ENCODE measurements around the gene LAIR2. TPM values are rescaled to one million over a fixed set of nuclear protein-coding genes. Genes with fewer than 3 reads are reported as not detected.

The LAIR2 gene
- polyA plus RNA-seq, 3 donors = 0.38 TPM; not detected in 2

DNA sequence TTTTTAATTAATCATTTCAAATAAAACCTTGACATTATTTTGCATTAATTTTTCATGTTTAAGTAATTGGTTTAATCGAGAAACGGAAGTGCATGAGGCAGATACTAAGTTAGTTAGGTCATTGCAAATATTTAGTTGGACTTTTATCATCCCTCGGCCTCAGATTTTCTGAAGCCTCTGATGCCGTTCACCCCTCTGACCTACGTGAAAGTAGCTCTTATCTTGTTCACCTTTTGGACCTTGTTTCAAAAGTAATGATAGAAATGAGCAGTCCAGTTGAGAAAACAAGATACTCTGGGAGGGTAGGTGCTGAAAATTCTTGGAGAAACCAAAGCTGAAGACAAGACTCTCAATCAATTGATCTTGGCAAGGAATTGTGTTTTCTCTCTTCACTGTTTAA is 23.0 kb downstream of the LAIR2 start:
- Histone ChIP-seq H3K9me3 (replicated peaks in 1 of 2; ENCODE audit: control insufficient read depth in 1 of 2, insufficient read depth in 1 of 2, low read length in 2 of 2) (peaks cover 0 to 3% of the 10 kb centered on the region in 2 donors), H3K79me2 (ENCODE audit: insufficient read depth, low read length) (no peaks in the 10 kb centered on the region), H3K36me3 (replicated peaks in 1 of 2; ENCODE audit: control insufficient read depth in 1 of 2, insufficient read depth in 2 of 2, low read length in 2 of 2) (no peaks in the 10 kb centered on the region), H3K27ac (ENCODE audit: low read depth in 1 of 2, low read length in 2 of 2) (no peak overlapping the region), H3K4me2 (replicated peaks; ENCODE audit: extremely low read depth, low read length, poor library complexity, severe bottlenecking) (no peak overlapping the region), H3K4me1 (ENCODE audit: control insufficient read depth in 1 of 2, insufficient read depth in 2 of 2, low read length in 2 of 2) (peaks cover 14 to 18% of the 10 kb centered on the region in 2 donors), H3K4me3 (replicated peaks in 1 of 3; ENCODE audit: low read depth in 2 of 3, low read length in 3 of 3) (no peak overlapping the region), H3K9ac (ENCODE audit: insufficient read depth, low read length, poor library complexity, severe bottlenecking) (no peak overlapping the region), H2AFZ (ENCODE audit: insufficient read depth, low read depth, low read length, poor library complexity, severe bottlenecking) (no peak overlapping the region), H4K20me1 (ENCODE audit: insufficient read depth, low read length) (no peaks in the 10 kb centered on the region), H3K27me3 (ENCODE audit: control insufficient read depth in 2 of 2, insufficient read depth in 2 of 2, low read length in 2 of 2) (peaks cover 13 to 25% of the 10 kb centered on the region in 2 donors)
- Mint-ChIP-seq H3K36me3 (no peaks in the 10 kb centered on the region), H3K4me1 (peaks cover 24% of the 10 kb centered on the region), H3K9me3 (peaks cover 4 to 15% (median 8%) of the 10 kb centered on the region in 7 donors), H3K4me3 (no peak overlapping the region), H3K27me3 (ENCODE audit: low read depth in 3 of 3) (peaks cover 46 to 57% (median 47%) of the 10 kb centered on the region in 3 donors), H3K27ac (no peak overlapping the region)
- no peak for DNase-seq
- WGBS (ENCODE audit: insufficient coverage) = 94% methylated on average over 3 of the region's 5 CpGs
- intact Hi-C loops (cut with micrococcal nuclease) = loop anchor here in 1 of 2 donors (10.0 kb wide), 1 partner anchor 249 kb away; no protein-coding TSS in a partner anchor
- TF ChIP-seq, protein P1, sequence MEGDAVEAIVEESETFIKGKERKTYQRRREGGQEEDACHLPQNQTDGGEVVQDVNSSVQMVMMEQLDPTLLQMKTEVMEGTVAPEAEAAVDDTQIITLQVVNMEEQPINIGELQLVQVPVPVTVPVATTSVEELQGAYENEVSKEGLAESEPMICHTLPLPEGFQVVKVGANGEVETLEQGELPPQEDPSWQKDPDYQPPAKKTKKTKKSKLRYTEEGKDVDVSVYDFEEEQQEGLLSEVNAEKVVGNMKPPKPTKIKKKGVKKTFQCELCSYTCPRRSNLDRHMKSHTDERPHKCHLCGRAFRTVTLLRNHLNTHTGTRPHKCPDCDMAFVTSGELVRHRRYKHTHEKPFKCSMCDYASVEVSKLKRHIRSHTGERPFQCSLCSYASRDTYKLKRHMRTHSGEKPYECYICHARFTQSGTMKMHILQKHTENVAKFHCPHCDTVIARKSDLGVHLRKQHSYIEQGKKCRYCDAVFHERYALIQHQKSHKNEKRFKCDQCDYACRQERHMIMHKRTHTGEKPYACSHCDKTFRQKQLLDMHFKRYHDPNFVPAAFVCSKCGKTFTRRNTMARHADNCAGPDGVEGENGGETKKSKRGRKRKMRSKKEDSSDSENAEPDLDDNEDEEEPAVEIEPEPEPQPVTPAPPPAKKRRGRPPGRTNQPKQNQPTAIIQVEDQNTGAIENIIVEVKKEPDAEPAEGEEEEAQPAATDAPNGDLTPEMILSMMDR (IDR thresholded peaks at IDR 0.05) = no peak

DNA sequence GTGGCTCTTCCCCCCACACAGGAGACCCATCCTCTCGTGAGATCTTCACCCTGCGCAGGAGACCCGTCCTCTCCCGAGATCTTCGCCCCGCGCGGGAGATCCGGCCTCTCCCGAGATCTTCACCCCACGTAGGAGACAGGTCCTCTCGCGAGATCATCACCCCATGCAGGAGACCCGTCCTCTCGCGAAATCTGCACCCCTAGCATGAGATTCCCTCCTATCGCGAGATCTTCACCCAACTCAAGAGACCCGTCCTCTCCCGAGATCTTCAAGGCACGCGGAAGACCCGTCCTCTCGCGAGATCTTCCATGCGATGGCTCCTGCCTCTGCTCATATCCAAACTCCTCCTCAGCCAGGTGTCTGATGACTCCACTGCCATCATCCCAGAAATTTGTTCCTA is 24.3 kb downstream of the LAIR2 start:
- no peak for DNase-seq
- Mint-ChIP-seq H3K4me1 (peaks cover 14% of the 10 kb centered on the region), H3K4me3 (no peak overlapping the region), H3K27me3 (ENCODE audit: low read depth in 3 of 3) (peaks cover 35 to 47% (median 39%) of the 10 kb centered on the region in 3 donors), H3K27ac (no peak overlapping the region), H3K36me3 (no peaks in the 10 kb centered on the region), H3K9me3 (peaks cover 4 to 15% (median 8%) of the 10 kb centered on the region in 7 donors)
- Histone ChIP-seq H3K27ac (ENCODE audit: low read depth in 1 of 2, low read length in 2 of 2) (no peak overlapping the region), H3K4me2 (replicated peaks; ENCODE audit: extremely low read depth, low read length, poor library complexity, severe bottlenecking) (no peak overlapping the region), H3K36me3 (replicated peaks in 1 of 2; ENCODE audit: control insufficient read depth in 1 of 2, insufficient read depth in 2 of 2, low read length in 2 of 2) (no peaks in the 10 kb centered on the region), H3K9ac (ENCODE audit: insufficient read depth, low read length, poor library complexity, severe bottlenecking) (no peak overlapping the region), H3K4me1 (ENCODE audit: control insufficient read depth in 1 of 2, insufficient read depth in 2 of 2, low read length in 2 of 2) (peaks cover under 1 to 7% of the 10 kb centered on the region in 2 donors), H3K9me3 (replicated peaks in 1 of 2; ENCODE audit: control insufficient read depth in 1 of 2, insufficient read depth in 1 of 2, low read length in 2 of 2) (peaks cover 0 to 3% of the 10 kb centered on the region in 2 donors), H2AFZ (ENCODE audit: insufficient read depth, low read depth, low read length, poor library complexity, severe bottlenecking) (no peak overlapping the region), H3K27me3 (ENCODE audit: control insufficient read depth in 2 of 2, insufficient read depth in 2 of 2, low read length in 2 of 2) (peaks cover 13 to 16% of the 10 kb centered on the region in 2 donors), H3K4me3 (replicated peaks in 1 of 3; ENCODE audit: low read depth in 2 of 3, low read length in 3 of 3) (no peak overlapping the region), H3K79me2 (ENCODE audit: insufficient read depth, low read length) (no peaks in the 10 kb centered on the region), H4K20me1 (ENCODE audit: insufficient read depth, low read length) (no peaks in the 10 kb centered on the region)
- 83% methylated on average over 19 of the region's 26 CpGs for WGBS (ENCODE audit: insufficient coverage)
- TF ChIP-seq, protein P1 (IDR thresholded peaks at IDR 0.05) = no peak
- intact Hi-C loops (cut with micrococcal nuclease) = loop anchor here in 1 of 2 donors (10.0 kb wide), 1 partner anchor 248 kb away; no protein-coding TSS in a partner anchor
